ENCODE data around the gene GPS1.

Gene GPS1

DNA sequence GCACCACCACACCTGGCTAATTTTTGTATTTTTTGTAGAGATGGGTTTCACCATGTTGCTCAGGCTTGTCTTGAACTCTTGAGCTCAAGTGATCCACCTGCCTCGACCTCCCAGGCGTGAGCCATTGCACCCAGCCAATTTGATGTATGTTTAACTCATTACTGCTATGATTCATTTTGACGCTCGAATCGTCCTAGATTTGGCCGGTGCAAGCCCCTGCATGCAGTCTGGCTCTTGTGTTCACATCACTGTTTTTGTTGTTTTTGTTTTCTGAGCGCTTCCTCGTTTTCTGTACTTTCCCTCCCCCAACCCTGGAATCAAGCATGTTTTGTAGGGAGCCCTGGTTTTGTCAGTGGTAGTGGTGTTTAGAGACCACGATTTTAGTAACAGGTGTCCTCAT, 21.7 kb downstream of the GPS1 start:
- TF ChIP-seq GATA3 (IDR thresholded peaks at IDR 0.05; ENCODE audit: low read depth, low read length) (no peak), GATA2 (IDR thresholded peaks at IDR 0.05; ENCODE audit: low read depth, low read length) (no peak)

DNA sequence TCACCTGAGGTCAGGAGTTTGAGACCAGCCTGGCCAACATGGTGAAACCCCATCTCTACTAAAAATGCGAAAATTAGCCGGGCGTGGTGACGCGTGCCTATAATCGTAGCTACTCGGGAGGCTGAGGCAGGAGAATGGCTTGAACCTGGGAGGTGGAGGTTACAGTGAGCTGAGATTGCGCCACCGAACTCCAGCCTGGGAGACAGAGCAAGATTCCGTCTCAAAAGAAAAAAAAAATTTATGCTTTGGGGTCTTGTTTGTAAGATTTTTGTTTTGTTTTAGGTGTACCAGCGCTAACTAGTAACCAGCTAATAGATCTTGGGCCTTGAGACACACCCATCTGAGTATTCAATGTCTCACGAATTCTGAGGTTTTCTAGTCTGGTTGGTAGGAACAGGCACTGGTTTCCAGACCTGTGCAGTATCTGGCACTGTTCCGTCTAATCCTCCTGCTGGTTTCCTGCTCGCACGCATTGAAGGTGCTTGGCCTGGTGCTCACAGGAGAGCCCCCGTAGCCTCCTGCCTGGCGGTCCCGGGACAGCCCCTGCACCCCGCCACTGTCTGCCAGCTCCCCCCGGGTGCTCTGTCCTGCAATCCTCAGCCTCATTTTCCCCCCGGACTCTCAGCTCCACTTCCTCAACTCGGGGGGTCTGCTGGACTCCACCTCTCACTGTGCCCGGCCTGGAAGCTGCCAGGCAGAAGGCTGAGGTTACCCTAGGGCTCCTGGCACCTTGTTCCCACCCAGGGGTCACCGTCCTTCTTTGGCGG, 24.5 kb downstream of the GPS1 start:
- TF ChIP-seq GATA3 (IDR thresholded peaks at IDR 0.05; ENCODE audit: low read depth, low read length) (no peak), GATA2 (IDR thresholded peaks at IDR 0.05; ENCODE audit: low read depth, low read length) (no peak)

DNA sequence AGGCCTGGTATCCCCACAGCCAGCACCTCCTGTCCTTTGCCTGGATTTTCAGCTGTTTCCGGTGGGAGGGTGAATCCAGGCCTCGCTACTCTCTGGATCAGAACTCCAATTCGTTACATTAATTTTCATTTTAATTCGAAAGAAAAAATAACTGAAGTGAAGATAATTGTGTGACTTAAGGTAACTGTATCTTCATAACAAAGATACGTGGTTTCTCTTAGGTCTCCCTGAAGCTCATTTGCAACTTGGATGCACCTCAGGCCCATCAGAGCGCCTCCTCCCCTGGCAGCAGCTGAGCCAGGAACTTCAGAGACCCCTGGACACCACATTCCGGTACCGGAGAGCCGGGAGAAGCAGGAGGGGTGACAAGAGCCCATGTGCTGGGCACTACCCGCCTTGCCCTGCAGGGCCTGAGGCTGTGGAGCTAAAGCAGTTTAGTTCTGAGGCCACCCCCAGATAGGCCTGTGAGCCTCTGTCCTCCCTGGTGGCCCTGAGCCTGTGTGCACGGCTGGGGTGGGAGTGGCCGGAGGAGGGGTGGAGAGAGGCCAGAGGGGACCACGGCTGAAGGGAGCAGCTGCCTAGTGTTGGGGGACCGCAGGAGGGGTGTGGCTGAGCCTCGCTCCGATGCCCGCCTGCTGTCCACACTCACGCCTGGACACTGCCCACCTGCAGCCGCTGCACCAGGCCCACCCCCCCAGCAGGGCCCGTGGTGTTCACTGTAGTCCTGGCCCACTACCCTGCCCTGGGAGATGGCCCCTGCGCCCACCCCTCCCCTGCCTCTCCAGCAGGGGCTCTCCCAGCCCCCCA, 25.3 kb downstream of the GPS1 start:
- TF ChIP-seq GATA2 (IDR thresholded peaks at IDR 0.05; ENCODE audit: low read depth, low read length) (no peak), GATA3 (IDR thresholded peaks at IDR 0.05; ENCODE audit: low read depth, low read length) (no peak)

DNA sequence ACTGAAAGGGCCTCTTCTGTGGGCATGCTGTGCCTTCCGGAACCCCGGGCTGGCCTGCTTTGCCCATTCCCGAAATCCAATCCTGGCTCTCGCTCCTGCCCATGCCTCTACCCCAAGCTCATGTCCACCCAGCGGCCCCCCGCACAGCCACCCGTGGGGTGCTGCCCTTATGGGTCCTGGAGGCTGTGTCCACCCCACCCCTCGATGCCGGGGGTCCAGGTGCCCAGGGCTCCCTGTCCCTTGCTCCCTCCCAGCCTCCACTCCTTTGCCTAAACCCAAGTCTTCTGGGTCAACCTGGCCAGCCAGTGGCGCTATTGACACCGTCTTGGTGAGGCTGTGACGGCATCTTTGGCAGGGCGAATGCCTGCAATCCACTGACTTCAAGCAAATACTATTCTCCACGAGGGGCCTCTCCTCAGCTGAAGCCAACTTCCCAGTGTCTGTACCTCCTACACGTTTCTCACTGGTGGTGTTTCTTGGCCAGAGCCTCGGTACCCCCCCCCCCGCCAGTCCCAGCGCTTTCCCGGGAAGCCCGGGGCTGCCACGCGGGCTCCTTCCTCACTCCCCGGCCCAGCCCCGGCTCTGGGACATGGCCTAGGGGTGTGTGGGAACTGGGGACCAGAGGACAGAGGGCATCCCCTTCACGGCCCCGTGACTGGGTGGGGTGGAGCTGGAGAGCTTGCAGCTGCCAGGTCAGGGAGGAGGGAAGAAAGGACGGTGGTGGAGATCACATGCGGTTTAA, 26.1 kb downstream of the GPS1 start:
- TF ChIP-seq GATA3 (IDR thresholded peaks at IDR 0.05; ENCODE audit: low read depth, low read length) (no peak), GATA2 (IDR thresholded peaks at IDR 0.05; ENCODE audit: low read depth, low read length) (no peak)

DNA sequence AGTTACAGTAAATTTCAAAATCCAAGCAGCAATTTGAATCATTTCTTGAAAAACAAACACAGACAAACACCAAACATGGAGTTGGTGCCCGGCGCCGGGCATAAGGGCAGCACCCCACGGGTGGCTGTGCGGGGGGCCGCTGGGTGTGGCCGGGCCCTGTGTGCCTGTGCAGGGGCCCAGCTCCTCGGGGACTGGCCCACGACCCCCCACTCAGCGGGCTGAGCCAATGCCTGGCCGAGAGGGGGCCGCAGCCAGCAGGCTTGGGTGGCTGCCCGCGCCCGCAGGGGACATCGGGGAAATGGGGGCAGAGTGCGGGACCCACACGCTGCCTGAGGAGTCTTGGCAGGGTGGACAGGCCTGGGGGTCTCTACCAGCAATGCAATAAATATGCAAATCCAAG, 26.7 kb downstream of the GPS1 start:
- TF ChIP-seq GATA2 (IDR thresholded peaks at IDR 0.05; ENCODE audit: low read depth, low read length) (no peak), GATA3 (IDR thresholded peaks at IDR 0.05; ENCODE audit: low read depth, low read length) (no peak)

DNA sequence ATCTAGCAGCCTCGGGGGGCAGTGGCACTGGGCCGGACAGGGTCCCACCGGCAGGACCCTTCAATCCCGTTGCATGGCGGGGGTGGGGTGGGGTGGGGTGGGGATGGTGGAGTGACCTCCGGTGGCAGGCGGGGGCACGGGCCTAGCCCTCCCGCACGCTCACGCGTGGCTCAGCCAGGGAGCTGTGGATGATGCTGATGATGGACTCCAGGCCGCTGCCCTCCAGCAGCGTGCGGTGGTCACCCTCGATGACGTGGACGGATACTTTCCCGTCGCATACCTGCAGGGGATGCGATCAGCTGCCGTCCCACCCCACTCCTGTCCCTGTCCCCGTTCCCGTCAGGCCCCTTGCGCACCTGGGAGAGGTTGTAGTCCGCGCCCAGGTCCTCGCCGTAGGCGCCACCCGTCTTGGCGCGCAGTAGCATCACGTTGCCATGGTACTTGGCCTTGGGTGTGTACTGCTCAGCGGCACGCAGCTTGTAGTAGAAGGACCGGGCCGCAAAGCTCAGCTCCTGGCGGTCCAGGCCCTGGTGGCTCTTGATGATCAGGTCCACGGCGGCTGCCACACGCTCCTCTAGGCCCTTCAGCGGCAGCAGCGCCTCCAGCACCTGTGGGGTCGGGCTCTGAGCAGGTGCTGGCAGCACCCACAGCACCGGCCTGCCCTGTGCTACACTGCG, 27.4 kb downstream of the GPS1 start:
- TF ChIP-seq GATA3 (IDR thresholded peaks at IDR 0.05; ENCODE audit: low read depth, low read length), result no peak
- no peak for TF ChIP-seq GATA2 (IDR thresholded peaks at IDR 0.05; ENCODE audit: low read depth, low read length)

DNA sequence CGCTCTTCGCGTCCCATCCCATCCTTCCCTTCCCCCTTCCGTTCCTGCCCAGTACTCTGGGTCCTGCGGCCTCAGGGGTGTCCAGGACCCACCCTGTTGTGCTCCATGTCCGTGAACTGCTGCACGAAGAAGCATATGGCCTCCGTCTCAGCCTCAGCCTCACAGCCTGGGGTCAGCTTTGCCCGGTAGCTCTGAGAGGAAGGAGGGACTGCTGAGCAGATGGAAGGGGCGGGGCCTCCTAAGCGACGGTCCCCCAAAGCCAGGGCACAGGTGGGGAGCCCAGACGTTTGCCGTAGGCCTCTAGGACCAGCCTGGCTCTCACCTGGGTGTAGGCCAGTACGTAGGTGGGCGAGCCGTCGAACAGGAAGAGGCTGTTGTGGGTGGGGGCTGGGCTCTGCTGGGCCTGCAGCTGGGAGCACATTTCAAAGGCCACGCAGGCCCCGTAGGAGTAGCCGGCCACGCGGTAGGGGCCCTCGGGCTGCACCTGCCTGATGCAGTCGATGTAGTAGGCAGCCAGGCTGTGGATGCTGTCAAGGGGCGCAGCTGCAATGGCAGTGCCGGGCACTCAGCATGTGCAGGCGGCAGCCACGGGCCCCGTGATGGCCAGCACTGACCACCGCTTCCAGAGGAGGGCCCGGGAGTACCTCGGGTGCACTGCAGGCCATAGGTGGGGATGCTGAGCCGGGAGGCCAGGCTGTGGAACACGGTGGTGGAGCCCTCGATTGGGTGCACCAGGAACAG, 28.5 kb downstream of the GPS1 start:
- no peak for TF ChIP-seq GATA2 (IDR thresholded peaks at IDR 0.05; ENCODE audit: low read depth, low read length)
- no peak for TF ChIP-seq GATA3 (IDR thresholded peaks at IDR 0.05; ENCODE audit: low read depth, low read length)

DNA sequence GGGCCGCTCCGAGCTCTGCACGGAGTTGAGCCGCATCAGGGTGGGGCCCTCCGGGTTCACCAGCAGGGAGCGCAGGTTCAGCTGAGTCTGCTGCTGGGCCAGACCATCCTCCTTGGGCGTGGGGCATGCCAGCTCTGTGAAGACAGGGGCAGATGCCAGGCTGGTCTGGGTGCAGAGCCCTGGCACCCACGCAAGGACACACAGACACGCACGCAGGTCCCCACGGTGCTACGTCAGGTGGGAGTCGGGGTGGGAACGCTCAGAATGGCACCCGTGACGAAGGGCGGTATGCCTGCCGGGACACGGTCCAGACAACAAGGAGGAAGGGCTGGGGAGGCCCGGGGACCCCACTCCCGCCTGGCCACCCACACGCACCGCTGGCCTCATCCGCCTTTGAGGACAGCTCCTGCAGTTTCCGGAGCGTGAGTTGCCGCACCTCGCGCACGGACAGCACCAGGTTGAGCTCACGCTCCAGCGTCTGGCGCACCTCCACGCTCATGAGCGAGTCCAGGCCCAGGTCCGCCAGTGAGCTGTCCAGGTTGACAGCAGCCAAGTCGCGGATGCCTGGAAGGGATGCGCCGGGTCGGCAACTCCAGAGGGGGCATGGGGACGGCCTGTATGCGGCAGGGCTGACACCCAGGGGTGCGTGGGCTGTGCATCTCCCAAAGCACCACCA, 29.2 kb downstream of the GPS1 start:
- no peak for TF ChIP-seq GATA3 (IDR thresholded peaks at IDR 0.05; ENCODE audit: low read depth, low read length)
- TF ChIP-seq GATA2 (IDR thresholded peaks at IDR 0.05; ENCODE audit: low read depth, low read length), result no peak

DNA sequence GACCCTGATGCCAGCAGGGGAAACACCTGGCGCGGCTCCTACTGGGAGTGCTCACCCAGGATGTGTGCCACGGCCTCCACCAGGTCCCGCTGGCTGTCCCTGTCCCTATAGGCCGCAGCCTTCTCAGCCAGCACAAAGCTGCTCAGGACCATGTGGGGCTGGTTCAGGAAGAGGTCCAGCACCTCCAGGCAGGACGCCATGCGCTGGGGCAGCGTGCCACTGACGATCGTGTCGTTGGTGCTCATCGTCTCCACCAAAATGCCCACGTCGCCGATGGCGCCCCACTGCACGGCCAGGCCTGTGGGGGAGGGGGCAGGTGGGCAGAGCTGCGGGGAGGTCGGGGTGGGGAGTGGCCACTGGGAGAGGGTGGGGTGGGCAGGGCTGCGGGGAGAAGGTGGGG, 29.8 kb downstream of the GPS1 start:
- TF ChIP-seq GATA2 (IDR thresholded peaks at IDR 0.05; ENCODE audit: low read depth, low read length), result no peak
- TF ChIP-seq GATA3 (IDR thresholded peaks at IDR 0.05; ENCODE audit: low read depth, low read length), result no peak

DNA sequence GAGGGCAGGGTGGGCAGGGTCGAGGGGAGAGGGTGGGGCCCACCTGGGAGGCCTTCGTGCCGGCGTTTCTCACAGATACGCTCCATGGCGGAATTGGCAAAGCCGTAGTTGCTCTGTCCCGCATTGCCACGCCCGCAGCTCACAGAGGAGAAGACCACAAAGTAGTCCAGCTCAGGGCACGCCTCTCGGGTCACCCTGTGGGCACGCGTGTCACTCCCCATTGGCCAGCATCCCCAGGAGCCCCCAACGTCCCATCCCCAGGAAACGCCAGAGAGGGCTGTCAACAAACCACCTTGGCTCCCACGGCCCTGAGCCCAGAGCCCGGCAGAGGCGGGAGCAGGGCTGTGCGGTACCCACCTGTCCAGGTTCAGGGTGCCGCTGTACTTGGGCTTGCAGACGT, 30.3 kb downstream of the GPS1 start:
- no peak for TF ChIP-seq GATA2 (IDR thresholded peaks at IDR 0.05; ENCODE audit: low read depth, low read length)
- TF ChIP-seq GATA3 (IDR thresholded peaks at IDR 0.05; ENCODE audit: low read depth, low read length), result no peak

DNA sequence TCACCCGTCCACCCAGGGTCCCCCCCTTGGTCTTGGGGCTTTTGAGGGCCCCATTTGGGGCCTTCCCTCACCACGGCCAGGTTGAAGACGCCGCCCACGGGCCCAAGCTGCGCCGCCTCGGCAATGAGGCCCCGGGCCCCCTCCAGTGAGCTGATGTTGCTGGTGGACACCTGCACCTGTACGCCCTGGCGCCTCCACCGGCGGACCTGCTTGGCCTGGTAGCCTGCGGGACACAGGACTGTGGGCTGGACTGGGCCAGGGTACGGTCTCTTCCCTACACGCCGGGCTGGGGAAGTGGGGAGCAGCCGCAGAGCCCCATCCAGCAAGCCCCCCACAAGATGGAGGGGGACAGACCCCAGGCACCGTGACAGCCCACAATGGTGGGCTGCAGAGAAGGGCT, 30.8 kb downstream of the GPS1 start:
- TF ChIP-seq GATA2 (IDR thresholded peaks at IDR 0.05; ENCODE audit: low read depth, low read length) (no peak), GATA3 (IDR thresholded peaks at IDR 0.05; ENCODE audit: low read depth, low read length) (no peak)

DNA sequence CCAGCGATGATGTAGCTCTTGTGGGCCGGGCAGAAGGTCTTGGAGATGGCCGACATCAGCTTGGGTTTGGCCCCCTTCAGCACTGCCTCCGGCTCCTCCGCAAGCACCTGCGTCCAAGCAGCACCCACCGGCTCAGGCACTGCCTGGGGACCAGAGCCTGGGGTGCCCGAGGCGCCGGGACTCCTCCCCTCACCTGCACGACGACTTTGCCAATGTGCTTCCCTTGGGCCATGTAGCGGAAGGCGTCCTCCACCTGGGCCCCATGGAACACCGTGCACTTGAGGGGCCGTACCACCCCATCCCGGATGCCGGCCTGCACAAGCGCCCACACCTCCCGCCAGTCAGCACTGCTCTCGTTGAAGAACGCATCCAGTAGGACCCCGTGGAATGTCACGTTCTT, 31.3 kb downstream of the GPS1 start:
- no peak for TF ChIP-seq GATA3 (IDR thresholded peaks at IDR 0.05; ENCODE audit: low read depth, low read length)
- TF ChIP-seq GATA2 (IDR thresholded peaks at IDR 0.05; ENCODE audit: low read depth, low read length), result no peak
